NCI-H1105 treated with DMSO at 0.1 percent for 48 hours (cell line): ENCODE results near the gene TMBIM6.
"Not testable (repeated sequence)": the region's sequence is repeated elsewhere in the genome, so short reads cannot be mapped to it uniquely, and the experiment has no call there.

Experiments used
- DNase-seq: peaks from one replicate; lab custom pipeline; 2025; lab: John Stamatoyannopoulos, UW

Gene TMBIM6

GRCh38 chr12:49740930-49741881 is at the start of gene TMBIM6:
Gene TMBIM6 (plus strand): TSS chr12:49741557. CDS start chr12:49752494, 10,937 bp downstream.
- peak; percentile 97 for DNase-seq

GRCh38 chr12:49692851-49693250 is 48.5 kb upstream of the TMBIM6 start:
- no peak for DNase-seq

DNA sequence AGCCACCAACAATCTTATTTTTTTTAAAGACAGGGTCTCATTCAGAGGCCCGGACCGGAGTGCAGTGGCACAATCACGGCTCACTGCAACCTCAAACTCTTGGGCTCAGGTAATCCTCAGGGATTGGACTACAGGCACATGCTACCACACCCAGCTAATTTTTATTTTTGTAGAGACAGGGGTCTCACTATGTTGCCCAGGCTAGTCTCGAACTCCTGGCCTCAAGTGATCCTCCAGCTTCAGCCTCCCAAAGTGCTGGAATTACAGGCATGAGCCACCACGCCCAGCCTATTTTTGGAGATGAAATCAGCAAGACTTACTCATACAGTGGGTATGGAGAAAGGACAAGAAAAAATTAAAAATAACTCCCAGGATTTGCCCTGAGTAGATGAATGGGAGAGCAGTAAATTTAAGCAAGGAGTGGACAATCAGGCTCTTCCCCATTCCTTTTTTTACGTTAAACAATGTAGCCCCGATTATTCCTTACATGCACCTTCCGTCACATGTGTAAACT is 47.4 kb upstream of the TMBIM6 start:
- no peak for DNase-seq

GRCh38 chr12:49696723-49697122 is 44.6 kb upstream of the TMBIM6 start:
- DNase-seq: no peak

DNA sequence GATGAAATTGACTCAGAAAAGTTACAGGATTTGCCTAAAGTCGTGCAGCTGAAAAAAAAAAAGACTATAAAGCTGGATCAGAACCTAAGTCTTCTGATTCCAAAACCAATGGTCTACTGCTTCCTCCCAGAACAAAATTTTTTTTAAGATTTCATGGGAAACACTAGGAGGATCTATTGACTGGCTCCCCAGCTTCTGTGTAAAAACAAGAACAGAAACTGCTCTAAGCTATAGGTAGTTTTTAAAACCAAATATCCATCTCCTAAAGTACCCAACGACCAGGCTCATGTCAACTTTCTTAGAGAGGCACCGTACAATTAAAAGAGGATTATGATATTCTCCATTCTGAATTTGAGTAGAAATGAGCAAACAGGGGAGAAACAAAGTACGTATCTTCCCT is 43.5 kb upstream of the TMBIM6 start:
- no peak for DNase-seq

DNA sequence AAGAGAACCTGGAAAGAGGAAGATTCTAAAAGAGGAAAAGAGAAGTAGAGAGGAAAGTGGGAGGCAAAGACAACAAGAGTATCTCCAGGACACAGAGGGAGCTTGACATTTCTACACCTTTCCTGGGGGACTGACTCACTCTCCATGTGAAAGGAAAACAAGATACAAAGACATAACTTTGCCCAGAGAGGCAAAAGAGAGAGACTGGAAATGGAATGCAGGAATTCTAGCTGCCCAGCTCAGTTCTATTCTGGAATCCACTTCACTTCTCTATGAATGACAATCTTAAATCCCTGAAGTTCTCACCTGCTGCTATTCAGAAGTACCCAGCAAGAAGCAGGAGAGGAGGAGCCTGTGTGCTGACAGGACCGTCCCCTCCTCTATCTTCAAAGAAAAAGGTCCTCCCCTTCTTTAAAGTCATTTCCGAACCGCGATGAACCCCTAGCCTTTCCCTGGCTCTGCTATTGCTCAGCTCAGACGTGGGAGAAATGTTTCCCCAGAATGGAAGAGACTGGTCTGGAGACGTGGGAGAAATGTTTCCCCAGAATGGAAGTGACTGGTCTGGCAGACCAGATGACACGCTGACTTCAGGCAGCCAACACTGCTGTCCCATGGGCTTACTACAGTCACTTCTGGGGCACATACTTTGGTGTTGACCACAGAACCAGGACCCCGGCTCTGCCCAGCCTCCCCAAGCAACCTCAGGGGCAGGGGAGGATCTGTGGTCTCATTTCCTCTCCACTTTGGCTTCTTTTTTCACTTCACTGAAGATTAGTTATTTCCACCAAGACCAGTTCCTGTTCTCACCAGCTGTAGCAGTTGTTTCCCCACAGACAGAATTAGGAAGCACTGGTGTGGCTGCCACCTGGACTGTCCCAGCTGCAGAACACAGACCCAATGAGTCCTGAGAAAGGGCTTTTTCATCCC is 42.5 kb upstream of the TMBIM6 start:
- DNase-seq: no peak

GRCh38 chr12:49702009-49702408 is 39.3 kb upstream of the TMBIM6 start:
- no peak for DNase-seq

GRCh38 chr12:49702676-49703215 is 38.6 kb upstream of the TMBIM6 start:
- no peak for DNase-seq

- no peak for DNase-seq
Measured at GRCh38 chr12:49703647-49704137, 37.7 kb upstream of the TMBIM6 start.

GRCh38 chr12:49705479-49706134 is 35.8 kb upstream of the TMBIM6 start:
- DNase-seq: no peak

GRCh38 chr12:49706351-49707127 is 34.8 kb upstream of the TMBIM6 start:
- no peak for DNase-seq

DNA sequence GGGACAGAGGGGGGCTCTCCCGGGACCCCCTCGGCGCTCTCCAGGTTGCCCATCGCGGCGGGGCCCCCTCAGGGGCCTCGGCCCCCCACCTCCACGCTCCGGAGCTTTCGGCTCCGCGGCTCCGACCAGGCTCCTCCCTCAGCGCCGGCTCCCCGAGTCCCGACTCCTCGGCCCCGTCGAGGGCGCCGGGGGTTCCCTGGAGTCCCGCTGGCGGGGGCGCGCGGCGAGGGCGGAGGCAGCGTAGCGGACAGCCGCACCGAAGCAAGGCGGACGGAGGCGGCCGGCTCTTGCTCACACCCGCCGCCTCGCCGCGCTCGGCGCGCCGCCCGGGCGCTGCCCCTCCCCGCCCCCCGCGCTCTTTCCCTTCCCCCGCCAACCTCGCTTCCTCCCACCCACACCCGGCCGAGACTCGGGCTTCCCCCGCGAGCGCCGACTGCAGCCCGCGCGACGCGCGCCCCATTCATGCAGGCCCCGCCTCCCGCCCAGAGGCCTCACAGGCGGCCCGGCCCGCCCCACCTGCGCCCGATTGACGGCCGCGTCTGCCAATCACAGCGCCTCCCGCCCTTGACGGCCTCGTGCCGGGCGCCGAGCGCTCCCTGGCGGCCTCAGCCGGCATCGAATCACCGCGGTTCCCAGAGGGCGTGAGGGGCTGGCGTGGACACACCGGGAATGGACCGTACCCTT is 34.1 kb upstream of the TMBIM6 start, which contains the start of gene FMNL3:
FMNL3 (minus strand) TSS at position 278 of the 684 bp plus-strand sequence; CDS start at position 53, 225 bp downstream.
- DNase-seq: peak; percentile 67

- no peak for DNase-seq
Measured at GRCh38 chr12:49707812-49708147, 33.6 kb upstream of the TMBIM6 start.

DNA sequence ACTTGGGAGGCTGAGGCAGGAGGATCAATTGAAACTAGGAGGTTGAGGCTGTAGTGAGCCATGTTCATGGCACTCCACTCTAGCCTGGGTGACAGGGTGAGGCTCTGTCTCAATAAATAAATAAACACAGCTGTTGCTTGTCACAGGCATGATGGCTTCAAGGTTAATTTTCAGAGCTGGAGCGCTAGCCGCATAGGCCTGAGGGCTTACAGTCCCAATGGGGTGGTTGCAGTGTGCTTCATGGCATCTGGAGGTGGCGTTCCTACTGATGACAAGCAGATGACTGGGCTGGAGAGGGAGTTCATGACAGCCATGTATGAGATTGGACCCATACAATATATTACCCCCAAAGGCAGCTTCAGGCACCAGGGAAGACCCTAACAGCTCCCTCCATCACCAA is 32.5 kb upstream of the TMBIM6 start:
- no peak for DNase-seq

GRCh38 chr12:49713952-49714351 is 27.4 kb upstream of the TMBIM6 start:
- not testable (repeated sequence) for DNase-seq

- no peak for DNase-seq
Measured at GRCh38 chr12:49716553-49716952, 24.8 kb upstream of the TMBIM6 start.

- not testable (repeated sequence) for DNase-seq
Measured at GRCh38 chr12:49717800-49718199, 23.6 kb upstream of the TMBIM6 start.

- DNase-seq: no peak
Measured at GRCh38 chr12:49720214-49720613, 21.1 kb upstream of the TMBIM6 start.

GRCh38 chr12:49721355-49721754 is 20.0 kb upstream of the TMBIM6 start:
- DNase-seq: not testable (repeated sequence)

DNA sequence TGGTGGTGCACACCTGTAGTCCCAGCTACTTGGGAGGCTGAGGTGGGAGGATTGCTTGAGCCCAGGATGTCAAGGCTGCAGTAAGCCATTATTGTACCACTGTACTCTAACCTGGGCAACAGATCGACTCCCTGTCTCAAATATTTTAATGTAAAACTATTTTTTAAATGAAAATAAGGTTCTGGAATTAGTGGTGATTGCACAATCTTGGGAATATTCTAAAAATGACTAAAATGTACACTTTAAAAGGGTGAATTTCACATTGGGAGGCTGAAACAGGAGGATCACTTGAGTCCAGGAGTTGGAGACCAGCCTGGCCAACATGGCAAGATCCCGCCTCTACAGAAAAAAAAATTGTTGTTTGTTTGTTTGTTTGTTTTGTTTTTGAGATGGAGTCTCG is 12.9 kb upstream of the TMBIM6 start:
- DNase-seq: no peak
